ENCODE results near the gene BBS9. TPM values are rescaled to one million over a fixed set of nuclear protein-coding genes. Genes with fewer than 3 reads are reported as not detected.
A peak's percentile ranks its signal among the peaks of the same experiment; 100 is the strongest.

BBS9 gene
- total RNA-seq, 1 donor: 33.3 TPM

GRCh38 chr7:33101906-33102305 lies 27.5 kb upstream of the BBS9 start:
- Histone ChIP-seq H4K20me1 (ENCODE audit: insufficient read depth, low read length) (peaks cover 13% of the 10 kb centered on the region), H3K4me3 (ENCODE audit: insufficient read depth, low read length) (no peak overlapping the region), H3K79me2 (ENCODE audit: insufficient read depth, low read length) (peaks cover 61% of the 10 kb centered on the region), H3K27me3 (ENCODE audit: insufficient read depth, low read length) (no peaks in the 10 kb centered on the region), H3K4me2 (ENCODE audit: insufficient read depth, low read length) (no peak overlapping the region), H3K27ac (ENCODE audit: low read depth, low read length) (no peak overlapping the region), H2AFZ (ENCODE audit: low read length) (no peak overlapping the region), H3K9me3 (ENCODE audit: low read depth, low read length) (no peaks in the 10 kb centered on the region), H3K4me1 (ENCODE audit: insufficient read depth, low read length) (no peaks in the 10 kb centered on the region), H3K36me3 (ENCODE audit: insufficient read depth, low read length) (peaks cover 44% of the 10 kb centered on the region)
- no peak for DNase-seq (ENCODE audit: insufficient read length, low spot score, missing footprints)
- TF ChIP-seq CTCF (IDR thresholded peaks at IDR 0.05; ENCODE audit: extremely low read depth, low read depth, low read length): no peak

GRCh38 chr7:33107136-33108066 lies 22.0 kb upstream of the BBS9 start:
- peak; percentile 60 for TF ChIP-seq CTCF (IDR thresholded peaks at IDR 0.05; ENCODE audit: extremely low read depth, low read depth, low read length)
- Histone ChIP-seq H2AFZ (ENCODE audit: low read length) (no peak overlapping the region), H3K9me3 (ENCODE audit: low read depth, low read length) (no peaks in the 10 kb centered on the region), H3K4me1 (ENCODE audit: insufficient read depth, low read length) (peaks cover 22% of the 10 kb centered on the region), H3K4me3 (ENCODE audit: insufficient read depth, low read length) (peak overlapping the region; percentile 87), H4K20me1 (ENCODE audit: insufficient read depth, low read length) (peaks cover 19% of the 10 kb centered on the region), H3K27ac (ENCODE audit: low read depth, low read length) (peak overlapping the region; percentile 59), H3K36me3 (ENCODE audit: insufficient read depth, low read length) (peaks cover 12% of the 10 kb centered on the region), H3K27me3 (ENCODE audit: insufficient read depth, low read length) (no peaks in the 10 kb centered on the region), H3K79me2 (ENCODE audit: insufficient read depth, low read length) (peaks cover 65% of the 10 kb centered on the region), H3K4me2 (ENCODE audit: insufficient read depth, low read length) (peak overlapping the region; percentile 97)
- DNase-seq (ENCODE audit: insufficient read length, low spot score, missing footprints): no peak

- peak; percentile 24 for TF ChIP-seq CTCF (IDR thresholded peaks at IDR 0.05; ENCODE audit: extremely low read depth, low read depth, low read length)
- H3K9me3 ChIP-seq (ENCODE audit: low read depth, low read length): no peaks in the 10 kb centered on the region
- peaks cover under 1% of the 10 kb centered on the region for H3K36me3 ChIP-seq (ENCODE audit: insufficient read depth, low read length)
- H3K79me2 ChIP-seq (ENCODE audit: insufficient read depth, low read length): peaks cover 54% of the 10 kb centered on the region
- H3K4me3 ChIP-seq (ENCODE audit: insufficient read depth, low read length): peak overlapping the region; percentile 87
- DNase-seq (ENCODE audit: insufficient read length, low spot score, missing footprints): no peak
- peaks cover 17% of the 10 kb centered on the region for H4K20me1 ChIP-seq (ENCODE audit: insufficient read depth, low read length)
- H3K27me3 ChIP-seq (ENCODE audit: insufficient read depth, low read length): peaks cover 6% of the 10 kb centered on the region
- peaks cover 22% of the 10 kb centered on the region for H3K4me1 ChIP-seq (ENCODE audit: insufficient read depth, low read length)
- peak overlapping the region; percentile 89 for H2AFZ ChIP-seq (ENCODE audit: low read length)
- peak overlapping the region; percentile 59 for H3K27ac ChIP-seq (ENCODE audit: low read depth, low read length)
- H3K4me2 ChIP-seq (ENCODE audit: insufficient read depth, low read length): peak overlapping the region; percentile 97
These were observed 20.8 kb upstream of the BBS9 start for GRCh38 chr7:33108554-33109004.
